Gastroesophageal sphincter (tissue), 4 donors: ENCODE measurements around the gene PPM1H. TPM values are rescaled to one million over a fixed set of nuclear protein-coding genes. Genes with fewer than 3 reads are reported as not detected.
"Not testable (repeated sequence)": the region's sequence is repeated elsewhere in the genome, so short reads cannot be mapped to it uniquely, and the experiment has no call there.

Source experiments
- ATAC-seq: fragments of 150-250 bp; one replicate; pipeline ENCODE4 v1.9.1; 2016; ENCODE audit warnings: mild to moderate bottlenecking, moderate library complexity
- H3K27ac ChIP-seq, 4 donors: fragments of 200-600 bp; sonication (generic) in 3 of 4; 1 replicate in 3 of 4; 2 replicates in 1 of 4; pipeline ENCODE4 v1.5.1; 2016 to 2019
- H3K27me3 ChIP-seq: fragments of 200-600 bp; sonication (generic); one replicate; pipeline ENCODE4 v1.5.1; 2019
- H3K36me3 ChIP-seq, 2 donors: fragments of 200-600 bp; sonication (generic); one replicate each; pipeline ENCODE4 v1.5.1; 2019; ENCODE audit warnings: control low read depth in 1 of 2
- H3K4me1 ChIP-seq, 3 donors: fragments of 200-600 bp; sonication (generic); 1 replicate in 2 of 3; 2 replicates in 1 of 3; pipeline ENCODE4 v1.5.1; 2016 to 2019; ENCODE audit warnings: control low read depth in 2 of 3
- H3K4me3 ChIP-seq, 2 donors: fragments of 200-600 bp; sonication (generic); one replicate each; pipeline ENCODE4 v1.5.1; 2019; ENCODE audit warnings: mild to moderate bottlenecking in 1 of 2, moderate library complexity in 1 of 2
- H3K9me3 ChIP-seq, 3 donors: fragments of 200-600 bp; sonication (generic); one replicate each; pipeline ENCODE4 v1.5.1; 2017 to 2019; ENCODE audit warnings: control low read depth in 2 of 3
- EP300 ChIP-seq: sonication (generic); formaldehyde crosslinking; IDR thresholded peaks from one replicate; pipeline ENCODE4 v1.6.1; 2017; ENCODE audit warnings: antibody characterized with exemption, mild to moderate bottlenecking
- POLR2A ChIP-seq, 2 donors: fragments of 450-650 bp; IDR thresholded peaks; one replicate each; pipeline ENCODE4 v1.6.1; 2017; ENCODE audit warnings: antibody characterized with exemption in 2 of 2, mild to moderate bottlenecking in 2 of 2, moderate library complexity in 1 of 2
- POLR2AphosphoS5 ChIP-seq: sonication (generic); formaldehyde crosslinking; IDR thresholded peaks from one replicate; pipeline ENCODE4 v1.6.1; 2017; ENCODE audit warnings: antibody characterized with exemption
- WGBS, 2 donors: methylation state at CpG; one replicate each; pipeline ENCODE4 v1.1.5; 2018; ENCODE audit warnings: low coverage in 1 of 2; 5-methylcytosine and 5-hydroxymethylcytosine counted together
- total RNA-seq, 4 donors: library from RNA; depleted of rRNA; stranded (reverse); fragments of >200 nt; gene quantifications; one replicate each; pipeline ENCODE4 v1.1.0, GENCODE V29; 2016
- TF ChIP-seq, protein P1 (sequence below), 4 experiments: fragments of 200-600 bp in 2 of 4; fragments of 450-650 bp in 2 of 4; sonication (generic) in 1 of 4; IDR thresholded peaks; one replicate each; pipeline ENCODE4 v1.5.1; 2017 to 2019; ENCODE audit warnings: antibody characterized with exemption in 4 of 4, mild to moderate bottlenecking in 2 of 4, moderate library complexity in 2 of 4

The PPM1H gene
- total RNA-seq, 4 donors from 2014 or later = 1.3 to 1.9 (median 1.6) TPM

DNA sequence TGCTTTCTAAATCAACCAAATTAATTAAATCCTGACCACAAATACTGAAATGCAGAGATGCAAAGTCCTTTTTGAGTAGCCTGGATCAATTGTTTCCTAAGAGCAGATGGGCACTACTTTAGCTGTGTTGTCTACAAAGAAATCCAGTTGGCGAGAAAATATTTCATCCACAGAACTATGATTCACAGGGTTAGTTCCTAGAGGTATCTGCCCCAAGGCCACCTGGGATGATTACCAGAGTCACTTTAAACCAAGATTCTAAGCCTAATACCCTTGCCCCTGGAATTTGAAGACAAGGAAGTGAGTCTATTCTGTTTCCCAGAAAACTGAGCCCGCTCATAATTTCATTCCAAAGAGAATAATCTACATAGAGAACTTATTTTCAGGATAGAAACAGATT is 198.4 kb downstream of the PPM1H start:
- Histone ChIP-seq H3K4me1 (peaks cover 3 to 19% (median 5%) of the 10 kb centered on the region in 3 donors), H3K4me3 (no peak overlapping the region), H3K27me3 (no peaks in the 10 kb centered on the region), H3K9me3 (no peaks in the 10 kb centered on the region), H3K36me3 (no peaks in the 10 kb centered on the region), H3K27ac (no peak overlapping the region)
- no peak for ATAC-seq
- 100% methylated on average over 1 to 2 of the region's 2 CpGs for WGBS, 2 donors
- TF ChIP-seq POLR2AphosphoS5 (no peak), POLR2A (IDR thresholded peaks at IDR 0.05) (no peak), EP300 (no peak)
- TF ChIP-seq, protein P1, sequence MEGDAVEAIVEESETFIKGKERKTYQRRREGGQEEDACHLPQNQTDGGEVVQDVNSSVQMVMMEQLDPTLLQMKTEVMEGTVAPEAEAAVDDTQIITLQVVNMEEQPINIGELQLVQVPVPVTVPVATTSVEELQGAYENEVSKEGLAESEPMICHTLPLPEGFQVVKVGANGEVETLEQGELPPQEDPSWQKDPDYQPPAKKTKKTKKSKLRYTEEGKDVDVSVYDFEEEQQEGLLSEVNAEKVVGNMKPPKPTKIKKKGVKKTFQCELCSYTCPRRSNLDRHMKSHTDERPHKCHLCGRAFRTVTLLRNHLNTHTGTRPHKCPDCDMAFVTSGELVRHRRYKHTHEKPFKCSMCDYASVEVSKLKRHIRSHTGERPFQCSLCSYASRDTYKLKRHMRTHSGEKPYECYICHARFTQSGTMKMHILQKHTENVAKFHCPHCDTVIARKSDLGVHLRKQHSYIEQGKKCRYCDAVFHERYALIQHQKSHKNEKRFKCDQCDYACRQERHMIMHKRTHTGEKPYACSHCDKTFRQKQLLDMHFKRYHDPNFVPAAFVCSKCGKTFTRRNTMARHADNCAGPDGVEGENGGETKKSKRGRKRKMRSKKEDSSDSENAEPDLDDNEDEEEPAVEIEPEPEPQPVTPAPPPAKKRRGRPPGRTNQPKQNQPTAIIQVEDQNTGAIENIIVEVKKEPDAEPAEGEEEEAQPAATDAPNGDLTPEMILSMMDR (IDR thresholded peaks at IDR 0.05) = no peak

DNA sequence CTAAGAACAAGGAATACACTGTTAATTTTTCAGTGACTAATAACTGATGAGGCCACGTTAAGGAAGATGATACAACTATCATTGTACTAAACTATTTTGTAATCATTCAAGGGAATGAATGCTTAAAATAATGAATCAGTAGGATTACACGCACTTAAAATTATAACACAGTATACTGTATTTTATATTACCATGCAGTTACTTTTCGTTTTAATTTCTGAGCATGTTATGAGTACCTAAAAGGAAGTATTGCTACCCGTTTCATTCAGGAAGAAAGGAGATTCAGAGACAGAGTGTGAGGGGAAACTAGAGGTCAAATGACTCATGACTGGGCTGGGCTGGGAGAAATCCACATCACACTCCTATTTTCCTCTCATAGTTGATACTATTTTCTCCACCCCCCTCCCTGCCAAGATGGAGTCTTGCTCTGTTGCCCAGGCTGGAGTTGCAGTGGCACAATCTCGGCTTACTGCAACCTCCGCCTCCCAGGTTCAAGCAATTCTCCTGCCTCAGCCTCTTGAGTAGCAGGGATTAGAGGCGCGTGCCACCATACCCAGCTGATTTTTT is 202.0 kb downstream of the PPM1H start:
- no peaks in the 10 kb centered on the region for H3K36me3 ChIP-seq
- WGBS, 2 donors = 63 to 73% methylated on average over 6 to 8 of the region's 8 CpGs
- ATAC-seq = peak; percentile 19
- H3K9me3 ChIP-seq = no peaks in the 10 kb centered on the region
- peaks cover 8 to 48% (median 10%) of the 10 kb centered on the region in 3 donors for H3K4me1 ChIP-seq
- no peak for TF ChIP-seq POLR2A (IDR thresholded peaks at IDR 0.05)
- TF ChIP-seq, protein P1 (IDR thresholded peaks at IDR 0.05) = no peak
- no peak for TF ChIP-seq EP300
- no peak for TF ChIP-seq POLR2AphosphoS5
- peak overlapping the region in 1 of 4 donors; percentile 65 for H3K27ac ChIP-seq
- H3K4me3 ChIP-seq = no peak overlapping the region
- H3K27me3 ChIP-seq = no peaks in the 10 kb centered on the region

GRCh38 chr12:62731055-62731820 is 203.7 kb downstream of the PPM1H start:
- no peak for TF ChIP-seq POLR2A (IDR thresholded peaks at IDR 0.05)
- TF ChIP-seq, protein P1 (IDR thresholded peaks at IDR 0.05) = no peak
- no peak for TF ChIP-seq EP300
- TF ChIP-seq POLR2AphosphoS5 = no peak
- 6 to 13% methylated on average over 11 of the region's 11 CpGs for WGBS, 2 donors
- Histone ChIP-seq H3K4me1 (peaks cover 8 to 48% (median 10%) of the 10 kb centered on the region in 3 donors), H3K27me3 (no peaks in the 10 kb centered on the region), H3K9me3 (no peaks in the 10 kb centered on the region), H3K36me3 (no peaks in the 10 kb centered on the region), H3K4me3 (peak overlapping the region in 1 of 2 donors; percentile 19), H3K27ac (peak overlapping the region; percentile 60 to 68 (median 64))
- ATAC-seq = no peak

- H3K27ac ChIP-seq = peak overlapping the region; percentile 60 to 68 (median 64)
- WGBS, 2 donors = 0 to 17% methylated on average over 2 of the region's 2 CpGs
Measured at GRCh38 chr12:62730649-62731048, 204.3 kb downstream of the PPM1H start.

GRCh38 chr12:62729579-62730544 is 205.1 kb downstream of the PPM1H start:
- peak; percentile 23 for TF ChIP-seq POLR2AphosphoS5
- ATAC-seq = peak; percentile 32
- H3K36me3 ChIP-seq, H3K9me3 ChIP-seq, H3K4me3 ChIP-seq, H3K27me3 ChIP-seq: not testable (repeated sequence)
- H3K4me1 ChIP-seq = peaks cover 8 to 54% (median 10%) of the 10 kb centered on the region in 3 donors
- 66 to 71% methylated on average over 10 to 12 of the region's 13 CpGs for WGBS, 2 donors
- H3K27ac ChIP-seq = peak overlapping the region in 3 of 4 donors; percentile 45 to 68 (median 65)

More at GRCh38 chr12:62730649-62731048, 204.3 kb downstream of the PPM1H start:
- TF ChIP-seq POLR2A (IDR thresholded peaks at IDR 0.05) = no peak
- H3K4me1 ChIP-seq = peaks cover 8 to 48% (median 10%) of the 10 kb centered on the region in 3 donors
- ATAC-seq = no peak
- no peaks in the 10 kb centered on the region for H3K9me3 ChIP-seq
- no peaks in the 10 kb centered on the region for H3K27me3 ChIP-seq
- no peaks in the 10 kb centered on the region for H3K36me3 ChIP-seq
- no peak overlapping the region for H3K4me3 ChIP-seq
